GM21447 (cell line): ENCODE results near the gene PALM.
"Not testable (repeated sequence)": the region's sequence is repeated elsewhere in the genome, so short reads cannot be mapped to it uniquely, and the experiment has no call there.

Source experiments
- ATAC-seq: cut with Tn5 transposase; IDR thresholded peaks from one replicate; pipeline ENCODE4 v1.9.1; 2021; ENCODE audit not compliant: unreplicated experiment

Gene PALM

DNA sequence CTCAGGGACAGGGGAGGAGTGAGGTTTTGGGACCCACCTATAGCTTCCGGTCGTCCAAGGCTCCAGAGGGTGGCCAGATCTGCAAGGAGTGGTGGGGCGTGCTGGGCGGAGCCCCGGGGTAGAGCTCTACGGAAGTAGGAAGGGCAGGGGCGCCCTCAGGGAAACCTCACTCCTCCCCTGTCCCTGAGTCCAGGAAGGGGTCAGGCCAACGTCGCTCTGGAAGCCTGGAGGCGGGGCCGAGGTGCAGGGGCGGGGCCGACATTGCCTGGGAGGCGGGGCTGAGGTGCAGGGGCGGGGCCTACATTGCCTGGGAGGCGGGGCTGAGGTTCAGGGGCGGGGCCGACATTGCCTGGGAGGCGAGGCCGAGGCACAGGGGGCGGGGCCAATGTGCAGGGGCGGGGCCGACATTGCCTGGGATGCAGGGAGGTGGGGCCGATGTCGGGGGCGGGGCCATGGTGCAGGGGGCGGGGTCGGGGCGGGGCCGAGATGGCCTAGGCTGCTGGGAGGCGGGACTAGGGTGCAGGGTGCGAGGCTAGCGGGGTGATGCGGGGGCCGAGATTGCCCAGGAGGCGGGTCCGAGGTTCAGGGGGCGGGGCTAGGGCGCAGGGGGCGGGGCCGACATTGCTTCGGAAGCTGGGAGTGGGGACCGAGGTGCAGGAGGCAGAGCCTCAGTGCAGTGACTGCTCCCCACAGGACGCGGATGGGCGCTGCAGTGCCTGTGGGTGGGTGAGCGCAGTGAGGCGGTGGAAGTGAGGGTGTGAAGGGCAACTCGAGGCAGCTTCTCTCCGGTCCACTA lies 4.9 kb upstream of the PALM start:
- ATAC-seq, result no peak

DNA sequence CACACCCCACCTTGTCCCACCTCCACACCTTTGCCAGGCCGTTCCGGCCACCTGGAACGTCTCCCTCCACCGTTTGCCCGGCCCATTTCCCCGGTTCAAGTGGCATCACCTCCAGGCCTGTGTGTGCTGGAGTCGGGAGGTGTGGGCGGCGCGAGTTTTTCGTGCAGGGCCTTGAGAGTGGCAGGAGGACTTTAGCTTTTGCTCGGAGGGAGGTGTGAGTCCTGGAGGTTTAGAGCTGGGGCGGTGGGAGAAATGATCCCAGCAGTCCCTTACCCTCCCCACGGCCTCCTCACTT lies 4.3 kb upstream of the PALM start:
- no peak for ATAC-seq

DNA sequence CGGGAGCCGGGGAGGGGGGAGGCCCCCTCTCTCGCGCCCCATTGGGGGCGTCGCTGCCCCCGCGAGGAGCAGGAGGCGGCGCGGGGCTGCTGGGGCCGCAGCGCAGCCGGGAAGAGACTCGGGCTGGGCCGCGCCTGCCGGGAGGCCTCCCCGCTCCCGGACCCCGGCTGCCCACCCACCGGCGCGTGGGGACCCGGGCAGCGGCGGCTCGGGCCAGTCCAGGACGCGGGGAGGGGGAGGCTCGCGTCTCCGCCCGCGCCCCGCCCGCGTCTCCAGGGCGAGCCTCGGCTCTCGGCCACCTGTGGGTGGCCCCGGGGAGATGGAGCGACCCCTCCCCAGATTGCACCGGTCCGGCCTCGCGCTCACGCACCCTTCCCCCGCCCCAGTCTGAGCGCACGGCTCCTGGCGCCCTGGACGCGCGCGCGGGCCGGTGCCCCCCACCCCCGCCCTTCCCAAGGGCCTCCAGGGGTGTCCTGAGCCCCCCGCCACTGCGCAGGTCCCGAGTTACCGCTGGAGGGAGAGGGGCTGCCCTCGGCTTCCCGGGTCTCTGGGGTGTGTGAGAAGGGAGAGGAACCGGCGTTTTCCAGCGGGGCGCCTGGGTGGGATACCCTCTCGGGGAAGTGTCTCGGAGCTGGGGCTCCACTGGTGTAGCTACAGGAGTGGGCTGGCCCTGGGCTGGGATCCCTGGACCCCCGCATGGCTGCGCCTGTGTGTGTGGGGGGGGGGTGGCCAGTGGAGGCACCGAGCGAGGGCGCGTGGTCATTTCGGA lies 645 bp downstream of the PALM start:
- no peak for ATAC-seq

DNA sequence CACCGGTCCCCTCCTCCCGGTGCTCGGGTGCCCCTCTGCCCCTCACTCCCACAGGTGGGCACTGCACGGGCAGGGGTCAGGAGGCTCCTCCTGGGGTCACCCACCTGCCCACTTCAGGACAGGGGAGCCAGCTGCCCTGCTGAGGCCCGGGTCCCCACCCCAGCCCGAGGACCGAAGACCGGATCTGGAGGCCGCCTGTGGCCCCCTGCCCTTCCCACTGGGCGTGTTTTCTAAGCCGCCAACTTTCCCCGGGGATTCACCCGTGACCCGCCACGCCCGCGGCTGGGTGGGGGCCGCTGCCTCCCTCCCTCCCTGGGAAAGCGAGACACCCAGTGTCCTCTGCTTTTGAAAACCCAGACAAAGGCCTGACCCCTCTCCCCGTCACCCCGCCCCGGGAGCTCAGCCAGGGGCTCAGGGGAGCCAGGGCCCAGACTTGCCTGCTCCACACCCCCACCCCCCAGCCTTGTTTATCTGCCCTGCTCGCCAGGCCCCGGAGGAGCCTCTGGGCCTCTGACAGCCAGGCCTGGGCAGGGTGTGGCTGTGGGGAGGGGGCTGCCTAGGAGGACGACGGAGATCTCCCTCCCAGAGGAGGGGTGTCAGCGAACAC lies 1.3 kb downstream of the PALM start:
- ATAC-seq, result no peak

DNA sequence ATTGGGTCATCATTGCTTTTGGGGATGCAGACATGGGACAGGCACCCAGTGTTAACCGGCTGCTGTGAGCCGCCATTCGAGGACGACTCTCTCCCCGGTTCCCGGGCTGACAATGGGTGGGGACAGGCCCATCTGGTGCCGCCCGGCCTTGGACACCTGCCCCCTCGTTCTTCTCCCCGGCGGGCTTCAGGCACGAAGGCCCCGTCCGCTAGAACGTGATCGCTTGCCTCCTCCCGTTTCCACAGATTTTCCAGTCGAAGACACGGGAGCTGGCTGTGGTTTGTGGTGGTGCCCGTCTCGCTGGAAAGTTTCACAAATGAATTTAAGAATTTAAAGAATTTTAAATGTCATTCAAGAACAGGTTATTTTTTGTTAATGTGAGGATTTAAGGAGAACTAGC lies 2.0 kb downstream of the PALM start:
- ATAC-seq, result no peak

DNA sequence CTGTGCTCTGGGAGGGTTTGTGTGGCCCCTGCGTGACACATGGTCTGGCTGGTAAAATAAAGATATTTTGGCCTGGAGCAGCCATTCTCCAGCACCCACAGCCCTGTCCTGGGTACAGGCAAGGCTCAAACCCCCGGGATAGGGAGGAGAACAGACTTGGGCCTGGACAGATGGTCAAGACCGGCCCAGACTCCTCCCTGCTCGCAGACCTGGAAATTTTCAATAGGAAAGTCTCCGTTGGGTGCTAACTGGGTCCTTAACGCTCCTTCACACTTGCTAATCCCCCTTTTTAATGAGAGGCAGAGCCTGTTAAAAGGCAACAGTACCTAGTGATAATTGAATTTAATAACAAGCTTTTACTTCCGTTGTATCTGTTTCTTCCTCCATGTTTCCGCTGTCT lies 2.5 kb downstream of the PALM start:
- no peak for ATAC-seq

DNA sequence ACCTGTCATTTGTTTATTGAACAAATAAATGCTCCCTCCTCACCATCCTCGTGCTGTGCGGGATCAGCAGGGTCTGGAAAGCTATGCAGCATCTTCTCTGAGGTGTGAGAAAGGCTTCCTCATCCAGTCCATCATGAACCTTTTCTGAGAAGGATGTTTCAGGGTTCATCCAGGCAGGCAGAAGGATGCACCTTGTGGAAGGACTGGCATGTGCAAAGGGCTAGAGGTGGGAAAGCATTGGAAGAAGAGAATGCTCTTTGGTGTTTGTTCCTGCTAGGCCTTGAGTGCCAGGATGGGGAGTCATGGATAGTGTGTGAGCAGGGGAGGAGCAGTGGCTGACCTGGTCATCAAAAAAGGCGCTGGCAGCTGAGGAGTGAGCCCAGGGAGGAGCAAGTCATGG lies 6.6 kb downstream of the PALM start:
- no peak for ATAC-seq

DNA sequence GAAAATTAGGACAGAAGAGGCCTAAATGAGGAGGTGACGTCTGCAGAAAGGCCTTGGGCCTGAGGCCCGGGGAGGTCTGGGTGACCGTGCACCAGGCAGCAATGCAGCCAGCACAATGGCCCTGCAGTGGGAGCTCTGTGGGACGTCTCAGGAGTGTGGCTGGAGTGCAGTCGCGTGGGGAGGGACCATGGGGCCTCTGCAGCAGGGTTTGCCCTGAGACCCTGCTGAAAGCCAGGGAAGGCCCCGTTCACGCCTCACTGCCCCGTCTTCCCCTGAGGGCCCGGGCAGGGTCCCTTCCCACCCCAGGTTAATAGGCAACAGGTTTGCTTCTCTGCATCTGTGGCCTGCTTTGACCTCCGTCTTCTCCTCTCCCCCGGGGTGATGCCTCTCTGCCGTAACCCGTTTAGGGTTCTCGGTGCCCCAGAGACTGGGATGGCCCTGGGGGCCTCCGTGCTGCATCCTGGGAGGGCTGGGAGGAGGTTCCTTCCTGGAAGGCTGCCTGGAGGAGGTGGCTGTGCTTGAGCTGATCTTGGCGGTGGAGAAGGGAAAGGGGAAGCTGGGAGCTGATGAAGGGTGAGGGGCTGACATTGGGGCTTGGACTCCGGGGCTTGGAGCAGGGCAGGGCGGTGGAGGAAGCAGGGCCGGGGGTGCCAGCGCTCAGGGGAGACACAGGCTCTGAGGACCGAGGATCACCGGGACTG lies 9.7 kb downstream of the PALM start:
- ATAC-seq, result no peak

DNA sequence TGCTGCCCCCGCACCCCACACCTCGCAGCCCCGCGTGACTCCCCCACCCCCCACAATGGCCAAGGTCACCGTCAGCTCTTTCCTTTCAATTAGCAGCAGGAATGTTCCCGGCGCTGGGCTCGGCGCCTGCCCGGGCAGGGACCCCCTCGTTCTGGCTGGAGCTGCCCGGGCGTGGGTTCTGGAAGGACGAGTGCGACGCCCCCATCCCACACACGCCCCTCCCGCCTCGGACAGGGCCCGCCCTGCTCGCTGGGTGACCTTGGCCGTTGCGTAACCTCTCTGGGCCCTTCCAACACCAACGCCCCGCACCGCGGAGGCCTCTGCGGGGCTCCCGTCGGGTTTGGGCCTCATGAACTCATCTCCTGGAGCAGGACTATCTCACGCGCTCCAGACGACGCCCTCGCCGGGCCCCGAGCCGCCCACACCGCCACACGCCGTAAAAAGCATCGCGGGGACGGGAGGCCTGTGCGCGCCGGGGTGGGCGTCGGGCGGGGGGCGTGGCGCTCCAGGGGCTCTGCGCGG lies 10.3 kb downstream of the PALM start:
- no peak for ATAC-seq

DNA sequence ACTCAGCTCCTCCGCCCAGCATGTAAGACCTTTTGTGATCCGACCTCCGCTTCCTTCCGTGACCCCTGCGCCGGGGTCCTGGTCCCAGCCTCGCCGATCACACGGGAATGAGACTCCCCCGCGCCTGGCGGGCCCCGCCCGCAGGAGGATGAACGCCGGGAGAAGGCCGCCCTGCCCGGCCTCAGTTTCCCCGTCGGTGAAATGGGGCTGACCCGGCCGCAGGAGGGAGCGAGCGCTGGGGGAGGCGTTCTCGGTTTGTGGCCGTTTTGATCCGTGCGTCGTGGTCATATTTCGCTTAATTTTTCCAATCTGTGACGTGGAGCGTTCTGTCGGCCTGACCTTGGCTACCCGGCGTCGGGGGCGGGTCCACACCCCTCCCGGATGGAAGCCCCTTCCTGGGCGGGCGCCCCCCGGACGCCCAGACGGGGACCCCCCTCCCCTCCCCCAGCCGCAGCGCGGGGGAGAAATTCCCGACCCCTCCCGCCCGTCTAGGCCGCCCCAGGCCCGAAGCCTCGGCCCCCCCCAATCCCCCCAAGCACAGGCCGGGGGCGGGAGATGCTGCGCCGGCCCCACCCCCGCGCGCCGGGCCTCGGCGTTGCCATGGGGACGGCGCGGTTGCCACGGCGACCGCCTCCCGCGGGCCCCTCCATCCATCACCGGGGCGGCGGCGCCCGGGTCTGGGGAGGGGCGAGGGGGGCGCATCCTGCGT lies 11.1 kb downstream of the PALM start:
- no peak for ATAC-seq

DNA sequence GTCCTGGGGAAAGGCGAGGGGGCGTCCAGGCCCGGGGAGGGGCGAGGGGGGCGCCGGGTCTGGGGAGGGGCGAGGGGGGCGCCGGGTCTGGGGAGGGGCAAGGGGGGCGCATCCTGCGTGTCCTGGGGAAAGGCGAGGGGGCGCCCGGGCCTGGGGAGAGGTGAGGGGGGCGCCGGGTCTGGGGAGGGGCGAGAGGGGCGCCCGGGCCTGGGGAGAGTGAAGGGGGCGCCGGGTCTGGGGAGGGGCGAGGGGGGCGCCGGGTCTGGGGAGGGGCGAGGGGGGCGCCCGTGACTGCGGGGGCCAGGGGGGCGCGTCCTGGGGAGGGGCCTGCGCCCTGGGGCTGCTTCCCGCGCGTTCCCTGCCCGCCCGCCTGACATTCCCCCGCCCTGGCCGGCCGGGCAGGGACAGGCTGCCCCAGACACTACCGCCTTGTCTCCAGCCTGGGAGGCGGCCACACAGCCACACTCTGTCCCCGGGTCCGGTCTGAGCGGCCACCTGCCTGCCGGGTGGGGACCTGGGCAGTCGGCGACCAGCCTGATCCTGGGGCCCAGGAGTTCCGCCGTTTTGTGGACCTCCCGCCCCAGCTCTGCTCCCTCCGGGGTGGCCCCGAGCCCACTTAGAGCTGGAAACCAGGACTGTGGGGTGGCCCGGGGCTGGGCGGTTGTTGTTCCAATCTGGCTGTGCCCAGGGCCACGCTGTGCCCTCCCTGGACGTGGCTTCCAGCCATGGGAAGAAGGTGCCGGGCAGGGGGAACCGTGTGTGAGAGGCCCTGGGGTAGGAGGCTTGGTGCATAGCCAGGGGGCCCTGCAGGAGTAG lies 11.8 kb downstream of the PALM start:
- no peak for ATAC-seq

DNA sequence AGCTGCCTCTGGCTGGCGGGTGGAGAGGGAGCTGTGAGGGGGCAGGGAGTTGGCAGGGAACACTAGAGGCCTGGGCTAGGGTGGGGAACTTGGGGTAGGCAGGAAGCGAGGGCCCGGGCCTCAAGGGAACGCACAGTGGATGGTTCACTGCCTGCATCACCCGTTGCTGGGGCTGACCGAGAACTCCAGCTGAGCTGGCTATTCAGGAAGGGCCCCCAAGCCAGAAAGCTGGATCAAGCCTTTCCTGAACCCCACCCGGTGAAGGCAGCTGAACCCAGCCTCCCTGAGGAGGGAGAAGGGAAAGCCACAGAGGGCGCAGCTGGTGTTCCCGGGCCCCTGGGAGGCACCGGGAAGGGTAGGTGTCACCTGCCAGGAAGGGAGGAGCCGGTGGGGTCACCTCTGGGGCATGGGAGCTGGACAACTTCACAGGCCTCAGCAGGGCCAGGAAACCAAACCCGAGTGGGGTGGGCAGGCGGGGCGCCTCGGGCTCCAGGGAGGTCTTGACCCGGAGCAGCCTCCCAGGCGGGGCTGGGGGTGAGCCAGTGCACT lies 13.9 kb downstream of the PALM start:
- ATAC-seq, result no peak

DNA sequence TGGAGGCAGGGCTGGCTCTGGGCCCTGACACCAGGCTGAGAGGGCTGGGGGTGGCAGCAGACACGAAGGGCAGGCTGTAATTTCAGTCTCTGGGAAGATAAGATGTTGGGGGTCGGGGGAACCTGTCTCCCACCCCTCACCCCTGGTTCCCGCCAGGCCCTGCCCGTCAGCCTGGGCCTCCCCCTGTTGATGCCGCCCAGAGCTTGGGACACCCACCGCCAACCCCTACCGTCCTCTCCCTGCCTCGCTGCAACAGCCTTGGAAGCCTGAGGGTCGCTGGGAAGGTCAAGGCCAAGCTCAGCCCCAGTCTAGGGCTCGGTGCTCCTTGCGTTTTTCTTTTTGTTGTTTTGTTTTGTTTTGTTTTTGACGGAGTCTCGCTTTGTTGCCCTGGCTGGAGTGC lies 14.5 kb downstream of the PALM start:
- no peak for ATAC-seq

DNA sequence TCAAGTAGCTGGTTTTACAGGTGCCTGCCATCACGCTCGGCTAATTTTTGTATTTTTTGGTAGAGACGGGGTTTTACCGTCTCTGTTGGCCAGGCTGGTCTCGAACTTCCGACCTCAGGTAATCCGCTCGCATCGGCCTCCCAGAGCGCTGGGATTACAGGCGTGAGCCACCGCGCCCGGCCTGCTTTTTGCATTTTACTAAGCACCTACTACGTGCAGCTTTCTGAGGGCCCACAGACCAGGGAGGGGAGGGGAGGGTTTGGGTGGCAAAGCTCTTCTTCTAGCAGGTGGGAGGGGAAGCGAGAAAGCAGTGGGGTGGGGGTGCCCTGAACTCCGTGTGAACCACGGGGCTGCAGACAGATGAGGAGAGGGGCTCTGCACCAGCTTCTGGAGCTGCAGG lies 15.0 kb downstream of the PALM start:
- no peak for ATAC-seq

DNA sequence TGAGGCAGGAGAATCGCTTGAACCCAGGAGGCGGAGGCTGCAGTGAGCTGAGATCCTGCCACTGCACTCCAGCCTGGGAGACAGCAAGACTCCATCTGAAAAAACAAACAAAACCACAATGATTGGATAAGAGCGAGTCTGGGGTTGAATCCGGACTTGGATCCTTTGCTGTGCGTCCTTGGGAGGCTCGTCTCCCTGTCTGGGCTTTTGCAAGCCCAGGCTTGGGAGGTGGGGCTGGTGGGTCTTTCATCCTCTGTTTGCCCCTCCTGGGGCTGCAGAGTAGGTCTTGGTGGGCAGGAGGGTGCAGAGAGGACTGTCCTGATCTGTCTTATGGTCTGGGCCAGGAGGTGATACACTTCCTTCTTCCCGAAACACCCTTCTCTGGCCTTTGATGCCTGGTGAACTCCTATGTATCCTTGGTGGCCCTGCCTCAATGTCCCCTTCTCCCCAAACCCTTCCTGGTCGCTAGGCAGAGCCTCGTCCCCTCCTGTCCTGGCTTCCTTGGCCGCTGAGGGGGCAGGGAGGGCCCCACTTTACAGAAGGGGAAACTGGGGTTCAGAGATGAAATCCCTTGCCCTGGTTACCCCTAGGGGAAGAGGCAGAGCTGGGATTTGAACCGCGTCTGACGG lies 16.8 kb downstream of the PALM start:
- no peak for ATAC-seq

DNA sequence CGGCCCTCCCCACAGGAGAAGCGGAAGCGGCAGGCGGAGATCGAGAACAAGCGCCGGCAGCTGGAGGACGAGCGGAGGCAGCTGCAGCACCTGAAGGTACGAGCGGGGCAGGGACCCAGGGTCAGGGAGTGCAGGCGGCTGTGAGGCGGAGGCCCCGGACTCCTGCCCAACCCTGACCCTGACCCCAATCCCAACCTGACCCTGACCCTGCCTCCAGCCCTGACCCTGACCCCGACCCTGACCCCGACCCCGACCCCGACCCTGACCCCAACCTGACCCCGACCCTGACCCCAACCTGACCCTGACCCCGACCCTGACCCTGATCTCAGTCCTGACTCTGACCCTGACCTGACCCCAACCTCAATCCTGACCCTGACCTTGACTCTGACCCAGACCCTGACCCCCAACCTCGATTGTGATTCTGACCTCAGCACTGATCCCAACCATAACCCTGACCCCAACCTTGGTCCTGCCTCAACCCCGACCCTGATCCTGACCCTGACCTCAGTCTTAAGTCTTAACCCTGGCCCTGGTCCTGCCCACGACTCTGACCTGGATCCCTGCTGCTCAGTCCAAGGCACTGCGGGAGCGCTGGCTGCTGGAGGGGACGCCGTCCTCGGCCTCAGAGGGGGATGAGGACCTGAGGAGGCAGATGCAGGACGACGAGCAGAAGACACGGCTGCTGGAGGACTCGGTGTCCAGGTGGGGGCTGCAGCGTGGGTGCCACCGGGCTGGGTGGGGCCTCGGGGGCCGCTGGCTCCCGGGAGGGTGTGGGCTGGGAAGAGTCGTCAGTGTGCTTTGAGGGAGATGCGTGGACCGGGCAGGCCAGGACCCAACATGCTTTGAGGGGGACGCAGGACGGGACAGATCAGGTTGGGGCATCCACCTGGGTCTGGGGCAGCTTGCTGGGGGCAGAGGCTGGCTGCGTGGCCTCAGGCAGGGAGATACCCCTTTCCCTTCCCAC lies 18.5 kb downstream of the PALM start:
- ATAC-seq, result no peak

DNA sequence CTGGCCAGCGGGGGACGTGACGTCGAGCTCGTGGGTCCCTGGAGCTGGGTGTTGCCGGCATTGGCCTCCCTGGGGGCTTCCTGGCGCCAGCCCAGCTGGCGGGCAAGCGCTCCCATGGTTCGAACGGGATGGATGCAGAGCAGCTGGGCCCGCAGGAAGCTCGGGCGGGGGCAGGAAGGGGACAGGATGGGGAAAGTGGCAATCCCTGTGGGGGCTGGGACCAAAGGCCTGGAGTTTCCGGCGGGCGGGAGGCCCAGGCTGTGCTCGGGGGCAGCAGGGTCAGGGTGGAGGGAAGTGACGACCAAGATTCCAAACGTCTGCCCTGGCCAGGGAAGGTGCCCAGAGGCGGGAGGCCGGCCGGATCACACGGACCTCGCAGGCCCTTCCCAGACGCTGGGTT lies 19.3 kb downstream of the PALM start:
- no peak for ATAC-seq

DNA sequence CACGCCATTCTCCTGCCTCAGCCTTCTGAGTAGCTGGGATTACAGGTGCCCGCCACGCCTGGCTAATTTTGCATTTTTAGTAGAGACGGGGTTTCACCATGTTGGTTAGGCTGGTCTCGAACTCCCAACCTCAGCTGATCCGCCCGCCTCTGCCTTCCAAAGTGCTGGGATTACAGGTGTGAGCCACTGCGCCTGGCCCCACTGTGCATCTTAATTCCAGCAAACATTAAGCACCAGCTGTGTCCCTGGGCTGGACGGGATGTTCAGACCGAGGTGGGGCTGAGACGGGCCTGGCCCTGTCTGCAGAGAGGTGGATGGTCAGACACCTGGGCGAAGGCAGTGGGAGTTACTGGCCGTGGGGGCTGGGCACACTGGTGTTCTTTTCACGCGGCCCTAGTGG lies 20.8 kb downstream of the PALM start:
- not testable (repeated sequence) for ATAC-seq
